Upper lobe of left lung (tissue), 4 donors: ENCODE measurements around the gene TCF7L1.

ENCODE experiments used
- EP300 ChIP-seq, 4 donors: sonication (generic); formaldehyde crosslinking; IDR thresholded peaks; one replicate each; pipeline ENCODE4 v1.5.1; 2017; ENCODE audit warnings: antibody characterized with exemption in 4 of 4, control low read depth in 2 of 4
- POLR2A ChIP-seq, 4 donors: fragments of 450-650 bp; IDR thresholded peaks; one replicate each; pipeline ENCODE4 v1.5.1; 2016 to 2017; ENCODE audit warnings: antibody characterized with exemption in 4 of 4, mild to moderate bottlenecking in 2 of 4
- POLR2AphosphoS5 ChIP-seq, 2 donors: sonication (generic); formaldehyde crosslinking; IDR thresholded peaks; one replicate each; pipeline ENCODE4 v1.5.1; 2017; ENCODE audit warnings: antibody characterized with exemption in 2 of 2
- TF ChIP-seq, protein P1 (sequence below), 6 experiments: fragments of 450-650 bp in 4 of 6; fragments of 200-600 bp in 2 of 6; sonication (generic) in 2 of 6; IDR thresholded peaks; one replicate each; pipeline ENCODE4 v1.5.1; 2016 to 2019; ENCODE audit warnings: antibody characterized with exemption in 6 of 6

- TF ChIP-seq, protein P1, sequence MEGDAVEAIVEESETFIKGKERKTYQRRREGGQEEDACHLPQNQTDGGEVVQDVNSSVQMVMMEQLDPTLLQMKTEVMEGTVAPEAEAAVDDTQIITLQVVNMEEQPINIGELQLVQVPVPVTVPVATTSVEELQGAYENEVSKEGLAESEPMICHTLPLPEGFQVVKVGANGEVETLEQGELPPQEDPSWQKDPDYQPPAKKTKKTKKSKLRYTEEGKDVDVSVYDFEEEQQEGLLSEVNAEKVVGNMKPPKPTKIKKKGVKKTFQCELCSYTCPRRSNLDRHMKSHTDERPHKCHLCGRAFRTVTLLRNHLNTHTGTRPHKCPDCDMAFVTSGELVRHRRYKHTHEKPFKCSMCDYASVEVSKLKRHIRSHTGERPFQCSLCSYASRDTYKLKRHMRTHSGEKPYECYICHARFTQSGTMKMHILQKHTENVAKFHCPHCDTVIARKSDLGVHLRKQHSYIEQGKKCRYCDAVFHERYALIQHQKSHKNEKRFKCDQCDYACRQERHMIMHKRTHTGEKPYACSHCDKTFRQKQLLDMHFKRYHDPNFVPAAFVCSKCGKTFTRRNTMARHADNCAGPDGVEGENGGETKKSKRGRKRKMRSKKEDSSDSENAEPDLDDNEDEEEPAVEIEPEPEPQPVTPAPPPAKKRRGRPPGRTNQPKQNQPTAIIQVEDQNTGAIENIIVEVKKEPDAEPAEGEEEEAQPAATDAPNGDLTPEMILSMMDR (IDR thresholded peaks at IDR 0.05): no peak
- TF ChIP-seq EP300 (IDR thresholded peaks at IDR 0.05) (no peak), POLR2A (IDR thresholded peaks at IDR 0.05) (no peak), POLR2AphosphoS5 (IDR thresholded peaks at IDR 0.05) (no peak)
Observed at GRCh38 chr2:85264471-85264870, 131.3 kb downstream of the TCF7L1 start.
